ENCODE results near the gene DYNLRB2. TPM values are rescaled to one million over a fixed set of nuclear protein-coding genes. Genes with fewer than 3 reads are reported as not detected.

The DYNLRB2 gene
- total RNA-seq (not detected), polyA plus RNA-seq (under 1 TPM; 0.58 to 0.92 TPM)

DNA sequence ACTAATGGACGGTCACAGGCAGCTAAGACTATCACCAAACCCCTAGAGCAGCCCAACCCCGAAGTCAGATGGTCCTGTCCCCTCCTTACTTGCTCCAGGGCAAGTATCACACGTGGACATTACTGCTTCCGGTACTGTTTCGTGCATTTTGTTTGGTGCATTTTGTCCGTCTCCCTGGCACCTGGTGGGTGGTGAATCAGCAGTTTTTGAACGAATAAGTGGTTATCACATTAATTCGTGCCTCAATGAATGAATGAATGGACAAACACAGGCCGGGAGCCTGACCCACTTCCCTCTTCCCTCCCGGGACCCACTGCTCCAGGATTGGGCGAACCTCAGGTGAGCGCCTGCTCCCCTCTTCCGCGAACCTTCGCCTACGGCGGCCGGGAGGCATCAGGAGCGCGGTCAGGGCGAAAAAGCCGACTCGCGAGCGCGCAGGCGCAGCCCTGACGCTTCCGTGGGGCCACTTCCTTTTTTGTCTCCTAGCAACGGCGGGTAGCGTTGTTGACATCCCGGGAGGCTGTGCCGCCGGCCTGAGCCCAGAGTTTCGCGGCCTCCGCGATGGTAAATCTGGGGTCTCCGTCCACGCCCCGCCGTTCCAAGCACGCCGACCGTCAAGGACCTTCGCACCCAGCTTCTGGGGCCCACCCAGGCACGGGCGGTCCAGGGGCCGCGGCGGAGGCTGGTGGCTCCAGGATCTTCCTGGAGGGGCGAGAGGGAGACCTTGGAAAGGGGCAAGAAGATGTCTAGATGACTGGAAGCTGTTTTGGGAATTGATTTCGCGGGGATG lies at the start of gene DYNLRB2:
Gene DYNLRB2, plus strand, starts transcription at position 478 of the 790 bp plus-strand sequence. Its CDS starts 84 bp downstream, at position 562.
- Histone ChIP-seq H3K9me3 (ENCODE audit: control insufficient read depth in 4 of 4, low read length in 3 of 4) (no peaks in the 10 kb centered on the region), H3K9ac (ENCODE audit: low read depth in 1 of 2, low read length in 2 of 2) (peak within 1 kb of the TSS; percentile 8 to 15), H3K27ac (ENCODE audit: low read depth in 1 of 2, low read length in 2 of 2) (peak within 1 kb of the TSS; percentile 55 to 63), H3K27me3 (ENCODE audit: control insufficient read depth in 4 of 4, insufficient read depth in 4 of 4, low read length in 3 of 4) (no peaks in the 10 kb centered on the region), H3K36me3 (ENCODE audit: control insufficient read depth in 4 of 4, insufficient read depth in 3 of 4, low read depth in 1 of 4, low read length in 3 of 4) (no peaks in the 10 kb centered on the region), H3K4me1 (ENCODE audit: control insufficient read depth in 4 of 4, insufficient read depth in 4 of 4, low read length in 3 of 4) (peaks cover 2 to 13% (median 6%) of the 10 kb centered on the region in 4 donors), H3K4me3 (ENCODE audit: low read depth in 1 of 3, low read length in 3 of 3) (peak within 1 kb of the TSS; percentile 76 to 83 (median 79))
- 2% methylated on average over 55 of the region's 55 CpGs for WGBS
- peak; percentile 85 for DNase-seq (ENCODE audit: low spot score)
- TF ChIP-seq MAX (IDR thresholded peaks at IDR 0.05) (peak; percentile 94), EGR1 (IDR thresholded peaks at IDR 0.05; ENCODE audit: low read depth in 2 of 2) (peak in 1 of 2 donors; percentile 78), JUND (IDR thresholded peaks at IDR 0.05) (no peak), REST (IDR thresholded peaks at IDR 0.05) (peak; percentile 70), FOXA1 (IDR thresholded peaks at IDR 0.05) (peak; percentile 63), ZBTB33 (IDR thresholded peaks at IDR 0.05) (peak; percentile 97), RAD21 (IDR thresholded peaks at IDR 0.05) (peak; percentile 47 to 57), SP1 (IDR thresholded peaks at IDR 0.05) (peak; percentile 66), RXRA (IDR thresholded peaks at IDR 0.05) (peak; percentile 67 to 69), HNF4A (conservative IDR thresholded peaks at IDR 0.05) (peak; percentile 52 to 67), ATF3 (IDR thresholded peaks at IDR 0.05) (no peak), TAF1 (conservative IDR thresholded peaks at IDR 0.05) (no peak), YY1 (IDR thresholded peaks at IDR 0.05) (peak; percentile 93), NR2F2 (IDR thresholded peaks at IDR 0.05) (no peak), FOXA2 (IDR thresholded peaks at IDR 0.05) (peak; percentile 79), GABPA (IDR thresholded peaks at IDR 0.05 in 1 of 2, conservative IDR thresholded peaks at IDR 0.05 in 1 of 2) (peak; percentile 63 to 95), HNF4G (IDR thresholded peaks at IDR 0.05) (no peak)
- TF ChIP-seq, protein P1, sequence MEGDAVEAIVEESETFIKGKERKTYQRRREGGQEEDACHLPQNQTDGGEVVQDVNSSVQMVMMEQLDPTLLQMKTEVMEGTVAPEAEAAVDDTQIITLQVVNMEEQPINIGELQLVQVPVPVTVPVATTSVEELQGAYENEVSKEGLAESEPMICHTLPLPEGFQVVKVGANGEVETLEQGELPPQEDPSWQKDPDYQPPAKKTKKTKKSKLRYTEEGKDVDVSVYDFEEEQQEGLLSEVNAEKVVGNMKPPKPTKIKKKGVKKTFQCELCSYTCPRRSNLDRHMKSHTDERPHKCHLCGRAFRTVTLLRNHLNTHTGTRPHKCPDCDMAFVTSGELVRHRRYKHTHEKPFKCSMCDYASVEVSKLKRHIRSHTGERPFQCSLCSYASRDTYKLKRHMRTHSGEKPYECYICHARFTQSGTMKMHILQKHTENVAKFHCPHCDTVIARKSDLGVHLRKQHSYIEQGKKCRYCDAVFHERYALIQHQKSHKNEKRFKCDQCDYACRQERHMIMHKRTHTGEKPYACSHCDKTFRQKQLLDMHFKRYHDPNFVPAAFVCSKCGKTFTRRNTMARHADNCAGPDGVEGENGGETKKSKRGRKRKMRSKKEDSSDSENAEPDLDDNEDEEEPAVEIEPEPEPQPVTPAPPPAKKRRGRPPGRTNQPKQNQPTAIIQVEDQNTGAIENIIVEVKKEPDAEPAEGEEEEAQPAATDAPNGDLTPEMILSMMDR (IDR thresholded peaks at IDR 0.05; ENCODE audit: low read depth, low read length, missing input control): no peak
